ENCODE results near the gene QSOX2. TPM values are rescaled to one million over a fixed set of nuclear protein-coding genes. Genes with fewer than 3 reads are reported as not detected.
A peak's percentile ranks its signal among the peaks of the same experiment; 100 is the strongest.

Gene QSOX2
- total RNA-seq, 6 donors from 2014 or later: 6.9 to 14.8 (median 10.1) TPM

DNA sequence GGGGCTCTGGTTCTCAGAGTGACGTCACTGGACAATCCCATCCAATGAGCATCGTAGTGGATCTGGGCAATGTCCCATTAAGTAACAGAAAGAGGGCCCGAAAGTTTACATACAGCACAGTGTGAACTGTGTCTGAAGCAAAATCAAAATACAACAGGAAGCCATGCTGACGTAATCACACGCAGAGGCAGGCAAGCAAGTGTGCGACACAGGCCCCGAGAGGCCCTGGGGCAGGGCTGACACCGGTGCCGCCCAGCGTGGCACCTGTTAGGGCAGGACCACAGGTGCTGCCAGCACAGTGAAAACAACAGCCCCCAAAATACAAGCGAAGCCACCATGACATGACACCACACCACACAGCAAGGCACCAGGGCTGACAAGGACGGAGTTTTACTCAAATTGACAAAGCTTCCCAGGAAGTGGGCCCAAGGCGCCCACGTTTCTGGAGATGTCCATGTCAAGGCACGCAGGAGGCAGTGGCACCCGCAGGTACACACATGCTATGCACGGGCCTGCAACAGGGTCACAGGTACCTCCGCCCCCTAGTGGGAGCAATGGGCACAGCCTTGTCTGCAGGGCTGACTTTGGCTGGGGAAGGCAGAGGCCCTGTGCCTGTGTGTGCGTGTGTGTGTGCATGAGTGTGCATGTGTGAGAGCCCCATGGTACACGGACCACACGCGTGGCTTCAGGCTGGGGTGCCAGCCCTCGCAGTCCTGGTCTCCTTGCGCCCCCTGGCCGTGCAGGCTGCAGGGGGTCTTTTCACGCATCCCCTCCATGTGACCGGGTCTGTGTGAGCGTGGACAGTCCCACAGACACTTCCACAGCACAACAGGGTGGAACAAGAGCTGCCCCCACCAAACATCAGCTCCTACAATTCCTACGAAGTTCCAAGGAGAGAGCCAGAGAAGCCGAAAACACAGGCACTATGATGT is 19.6 kb downstream of the QSOX2 start:
- DNase-seq (peak; percentile 43 to 72), ATAC-seq (ENCODE audit: low FRiP score in 2 of 2) (peak; percentile 66 to 68)
- Histone ChIP-seq H3K27ac (peak overlapping the region in 1 of 4 donors; percentile 36), H3K27me3 (no peaks in the 10 kb centered on the region), H3K36me3 (peaks cover 0 to 51% (median 22%) of the 10 kb centered on the region in 4 donors), H3K4me3 (no peak overlapping the region), H3K4me1 (no peaks in the 10 kb centered on the region), H3K9me3 (no peaks in the 10 kb centered on the region)
- TF ChIP-seq POLR2AphosphoS5 (IDR thresholded peaks at IDR 0.05): no peak
- TF ChIP-seq, protein P1, sequence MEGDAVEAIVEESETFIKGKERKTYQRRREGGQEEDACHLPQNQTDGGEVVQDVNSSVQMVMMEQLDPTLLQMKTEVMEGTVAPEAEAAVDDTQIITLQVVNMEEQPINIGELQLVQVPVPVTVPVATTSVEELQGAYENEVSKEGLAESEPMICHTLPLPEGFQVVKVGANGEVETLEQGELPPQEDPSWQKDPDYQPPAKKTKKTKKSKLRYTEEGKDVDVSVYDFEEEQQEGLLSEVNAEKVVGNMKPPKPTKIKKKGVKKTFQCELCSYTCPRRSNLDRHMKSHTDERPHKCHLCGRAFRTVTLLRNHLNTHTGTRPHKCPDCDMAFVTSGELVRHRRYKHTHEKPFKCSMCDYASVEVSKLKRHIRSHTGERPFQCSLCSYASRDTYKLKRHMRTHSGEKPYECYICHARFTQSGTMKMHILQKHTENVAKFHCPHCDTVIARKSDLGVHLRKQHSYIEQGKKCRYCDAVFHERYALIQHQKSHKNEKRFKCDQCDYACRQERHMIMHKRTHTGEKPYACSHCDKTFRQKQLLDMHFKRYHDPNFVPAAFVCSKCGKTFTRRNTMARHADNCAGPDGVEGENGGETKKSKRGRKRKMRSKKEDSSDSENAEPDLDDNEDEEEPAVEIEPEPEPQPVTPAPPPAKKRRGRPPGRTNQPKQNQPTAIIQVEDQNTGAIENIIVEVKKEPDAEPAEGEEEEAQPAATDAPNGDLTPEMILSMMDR (IDR thresholded peaks at IDR 0.05): peak; percentile 68 to 81 (median 72)
- TF ChIP-seq EP300 (IDR thresholded peaks at IDR 0.05): no peak
- no peak for TF ChIP-seq POLR2A (IDR thresholded peaks at IDR 0.05)
- whole genome bisulfite sequencing, 2 donors: 80 to 81% methylated on average over 14 to 30 of the region's 30 CpGs

DNA sequence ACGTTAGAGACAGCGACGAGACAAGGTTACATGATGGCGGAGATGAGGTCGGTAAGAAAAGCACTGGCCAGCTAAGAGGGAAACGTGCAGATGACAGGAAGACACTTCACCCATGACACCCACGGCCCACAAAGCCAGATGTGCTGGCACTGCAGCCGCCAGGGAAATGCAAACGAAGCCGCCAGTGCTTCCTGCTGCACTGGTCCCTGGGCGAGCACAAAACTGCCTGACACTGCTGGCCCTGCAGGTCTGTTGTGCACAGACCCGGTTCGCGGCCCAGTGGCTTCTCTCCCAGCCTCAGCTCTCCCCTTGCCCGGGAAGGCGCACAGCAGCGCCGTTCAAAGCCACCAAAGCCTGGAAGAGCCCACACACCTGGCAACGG is 20.3 kb downstream of the QSOX2 start:
- no peak overlapping the region for H3K4me3 ChIP-seq
- H3K4me1 ChIP-seq: no peaks in the 10 kb centered on the region
- peak in 1 of 2 donors; percentile 66 for DNase-seq
- H3K36me3 ChIP-seq: peaks cover 0 to 56% (median 23%) of the 10 kb centered on the region in 4 donors
- H3K9me3 ChIP-seq: no peaks in the 10 kb centered on the region
- WGBS, 2 donors: 83 to 84% methylated on average over 11 to 19 of the region's 19 CpGs
- TF ChIP-seq EP300 (IDR thresholded peaks at IDR 0.05) (no peak), POLR2A (IDR thresholded peaks at IDR 0.05) (no peak), POLR2AphosphoS5 (IDR thresholded peaks at IDR 0.05) (no peak)
- TF ChIP-seq, protein P1 (IDR thresholded peaks at IDR 0.05): no peak
- no peaks in the 10 kb centered on the region for H3K27me3 ChIP-seq
- no peak for ATAC-seq (ENCODE audit: low FRiP score in 2 of 2)
- H3K27ac ChIP-seq: peak overlapping the region in 1 of 4 donors; percentile 36

DNA sequence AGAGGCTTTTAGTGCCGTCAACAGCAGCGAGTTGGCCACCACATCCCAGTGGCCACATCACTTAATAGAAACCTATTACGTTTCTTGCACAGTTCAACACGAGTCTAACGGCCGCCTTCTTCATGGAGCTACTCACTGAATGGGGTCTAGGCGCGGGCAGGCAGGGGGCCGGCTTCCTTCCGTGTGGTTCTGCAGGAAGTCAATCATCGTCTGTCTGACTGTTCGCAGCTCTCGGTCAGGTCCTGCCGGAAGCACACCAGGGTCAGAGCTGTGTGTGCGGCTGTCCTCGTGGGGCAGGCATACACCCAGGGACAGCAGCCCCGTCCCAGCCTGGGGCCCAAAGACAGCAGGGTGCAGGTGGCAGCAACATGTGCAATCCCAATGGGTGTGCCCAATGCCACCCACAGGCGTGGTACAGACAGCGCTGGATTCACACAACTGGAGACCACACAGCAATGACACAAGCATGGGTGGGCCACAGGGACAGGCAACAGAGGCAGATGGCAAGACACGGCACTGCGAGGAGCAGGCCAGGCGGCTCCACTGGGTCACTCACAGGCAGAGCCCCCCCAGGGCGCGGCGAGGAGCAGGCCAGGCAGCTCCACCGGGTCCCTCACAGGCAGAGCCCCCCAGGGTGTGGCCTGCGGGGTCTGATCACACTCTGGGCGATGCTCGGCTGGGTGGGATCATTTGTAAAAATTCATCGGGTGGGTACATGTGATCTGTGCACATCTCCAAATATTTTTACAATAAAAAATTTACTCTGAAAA is 21.6 kb downstream of the QSOX2 start:
- Histone ChIP-seq H3K4me1 (no peaks in the 10 kb centered on the region), H3K27me3 (no peaks in the 10 kb centered on the region), H3K9me3 (no peaks in the 10 kb centered on the region), H3K36me3 (peaks cover 0 to 60% (median 26%) of the 10 kb centered on the region in 4 donors), H3K27ac (no peak overlapping the region), H3K4me3 (no peak overlapping the region)
- DNase-seq (peak in 1 of 2 donors; percentile 60), ATAC-seq (ENCODE audit: low FRiP score in 2 of 2) (no peak)
- TF ChIP-seq, protein P1 (IDR thresholded peaks at IDR 0.05): no peak
- no peak for TF ChIP-seq POLR2AphosphoS5 (IDR thresholded peaks at IDR 0.05)
- WGBS, 2 donors: 88 to 93% methylated on average over 22 to 30 of the region's 30 CpGs

DNA sequence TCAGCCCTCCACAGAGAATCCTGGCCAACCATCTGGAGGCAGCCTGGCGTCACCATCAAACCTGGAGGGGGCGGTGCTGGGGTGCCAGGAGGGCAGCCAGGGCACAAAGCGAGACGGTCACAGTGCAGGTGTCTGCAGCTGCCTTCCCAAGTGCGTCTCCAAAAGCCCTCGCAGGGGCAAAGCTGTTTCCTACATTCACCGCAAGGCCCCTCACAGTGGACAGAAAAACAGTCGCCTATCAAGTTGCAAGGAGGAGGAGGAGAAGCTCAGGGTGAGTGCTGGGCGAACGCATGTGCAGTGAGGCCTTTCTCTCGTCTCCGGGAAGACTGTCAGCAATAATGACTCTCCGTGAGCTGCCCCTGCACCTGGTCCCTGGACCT is 22.7 kb downstream of the QSOX2 start:
- Histone ChIP-seq H3K27me3 (no peaks in the 10 kb centered on the region), H3K9me3 (no peaks in the 10 kb centered on the region), H3K4me1 (no peaks in the 10 kb centered on the region), H3K4me3 (no peak overlapping the region), H3K27ac (no peak overlapping the region), H3K36me3 (peaks cover under 1 to 71% (median 37%) of the 10 kb centered on the region in 4 donors)
- TF ChIP-seq EP300 (IDR thresholded peaks at IDR 0.05): no peak
- TF ChIP-seq POLR2A (IDR thresholded peaks at IDR 0.05): no peak
- DNase-seq (no peak), ATAC-seq (ENCODE audit: low FRiP score in 2 of 2) (no peak)
- WGBS, 2 donors: 95 to 96% methylated on average over 5 to 13 of the region's 13 CpGs

Measured in upper lobe of left lung (tissue), 6 donors.